ENCODE results near the gene GAB2. TPM values are rescaled to one million over a fixed set of nuclear protein-coding genes. Genes with fewer than 3 reads are reported as not detected.

GAB2 gene
- polyA plus RNA-seq, 3 donors = 2.8 to 39.4 (median 4.4) TPM

DNA sequence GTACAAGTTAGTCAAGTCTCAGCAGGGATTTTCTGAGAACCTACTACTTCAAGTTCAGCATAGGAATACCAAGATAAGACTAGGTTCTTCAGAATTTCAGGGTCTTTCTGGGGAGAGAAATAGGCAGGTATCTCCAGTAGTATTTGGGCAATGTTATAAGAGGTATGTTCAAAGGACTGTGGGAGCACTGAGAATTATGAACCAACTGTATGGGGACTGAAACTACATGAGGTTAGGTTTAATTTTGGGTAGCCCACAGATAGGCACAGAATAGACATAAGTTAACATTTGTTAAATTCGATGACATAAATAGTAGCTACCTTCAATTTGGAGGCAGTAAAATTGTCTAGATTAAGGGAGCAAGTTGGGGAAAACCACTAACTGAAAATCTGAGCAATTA is 9.2 kb upstream of the GAB2 start:
- Mint-ChIP-seq H3K36me3 (peaks cover 0 to 7% of the 10 kb centered on the region in 2 donors), H3K27me3 (ENCODE audit: low read depth in 3 of 3) (peaks cover 0 to 2% (median 0%) of the 10 kb centered on the region in 3 donors), H3K4me1 (peaks cover 72% of the 10 kb centered on the region), H3K4me3 (no peak overlapping the region), H3K27ac (peak overlapping the region; percentile 98 to 100 (median 98)), H3K9me3 (peaks cover 0 to 2% (median 0%) of the 10 kb centered on the region in 7 donors)
- no peaks in the 10 kb centered on the region for H3K27me3 ChIP-seq (ENCODE audit: control insufficient read depth in 2 of 2, insufficient read depth in 2 of 2, low read length in 2 of 2)
- peak overlapping the region; percentile 80 for H3K4me2 ChIP-seq (replicated peaks; ENCODE audit: extremely low read depth, low read length, poor library complexity, severe bottlenecking)
- TF ChIP-seq, protein P1, sequence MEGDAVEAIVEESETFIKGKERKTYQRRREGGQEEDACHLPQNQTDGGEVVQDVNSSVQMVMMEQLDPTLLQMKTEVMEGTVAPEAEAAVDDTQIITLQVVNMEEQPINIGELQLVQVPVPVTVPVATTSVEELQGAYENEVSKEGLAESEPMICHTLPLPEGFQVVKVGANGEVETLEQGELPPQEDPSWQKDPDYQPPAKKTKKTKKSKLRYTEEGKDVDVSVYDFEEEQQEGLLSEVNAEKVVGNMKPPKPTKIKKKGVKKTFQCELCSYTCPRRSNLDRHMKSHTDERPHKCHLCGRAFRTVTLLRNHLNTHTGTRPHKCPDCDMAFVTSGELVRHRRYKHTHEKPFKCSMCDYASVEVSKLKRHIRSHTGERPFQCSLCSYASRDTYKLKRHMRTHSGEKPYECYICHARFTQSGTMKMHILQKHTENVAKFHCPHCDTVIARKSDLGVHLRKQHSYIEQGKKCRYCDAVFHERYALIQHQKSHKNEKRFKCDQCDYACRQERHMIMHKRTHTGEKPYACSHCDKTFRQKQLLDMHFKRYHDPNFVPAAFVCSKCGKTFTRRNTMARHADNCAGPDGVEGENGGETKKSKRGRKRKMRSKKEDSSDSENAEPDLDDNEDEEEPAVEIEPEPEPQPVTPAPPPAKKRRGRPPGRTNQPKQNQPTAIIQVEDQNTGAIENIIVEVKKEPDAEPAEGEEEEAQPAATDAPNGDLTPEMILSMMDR (IDR thresholded peaks at IDR 0.05) = no peak
- peaks cover 66 to 80% of the 10 kb centered on the region in 2 donors for H3K4me1 ChIP-seq (ENCODE audit: control insufficient read depth in 1 of 2, insufficient read depth in 2 of 2, low read length in 2 of 2)
- no peaks in the 10 kb centered on the region for H3K9me3 ChIP-seq (replicated peaks in 1 of 2; ENCODE audit: control insufficient read depth in 1 of 2, insufficient read depth in 1 of 2, low read length in 2 of 2)
- DNase-seq = no peak
- H3K4me3 ChIP-seq (replicated peaks in 1 of 3; ENCODE audit: low read depth in 2 of 3, low read length in 3 of 3) = peak overlapping the region in 1 of 3 experiments; percentile 72
- no peak overlapping the region for H3K9ac ChIP-seq (ENCODE audit: insufficient read depth, low read length, poor library complexity, severe bottlenecking)
- H3K36me3 ChIP-seq (replicated peaks in 1 of 2; ENCODE audit: control insufficient read depth in 1 of 2, insufficient read depth in 2 of 2, low read length in 2 of 2) = no peaks in the 10 kb centered on the region
- no peaks in the 10 kb centered on the region for H4K20me1 ChIP-seq (ENCODE audit: insufficient read depth, low read length)
- H3K27ac ChIP-seq (ENCODE audit: low read depth in 1 of 2, low read length in 2 of 2) = peak overlapping the region in 1 of 2 donors; percentile 95
- no peak overlapping the region for H2AFZ ChIP-seq (ENCODE audit: insufficient read depth, low read depth, low read length, poor library complexity, severe bottlenecking)
- whole genome bisulfite sequencing (ENCODE audit: insufficient coverage) = no CpG with 5 or more reads among the region's 1 CpG
- H3K79me2 ChIP-seq (ENCODE audit: insufficient read depth, low read length) = no peaks in the 10 kb centered on the region
- intact Hi-C loops (cut with micrococcal nuclease) = loop anchor here in 1 of 2 donors (5.0 kb wide), 1 partner anchor 135 kb away; no protein-coding TSS in a partner anchor

DNA sequence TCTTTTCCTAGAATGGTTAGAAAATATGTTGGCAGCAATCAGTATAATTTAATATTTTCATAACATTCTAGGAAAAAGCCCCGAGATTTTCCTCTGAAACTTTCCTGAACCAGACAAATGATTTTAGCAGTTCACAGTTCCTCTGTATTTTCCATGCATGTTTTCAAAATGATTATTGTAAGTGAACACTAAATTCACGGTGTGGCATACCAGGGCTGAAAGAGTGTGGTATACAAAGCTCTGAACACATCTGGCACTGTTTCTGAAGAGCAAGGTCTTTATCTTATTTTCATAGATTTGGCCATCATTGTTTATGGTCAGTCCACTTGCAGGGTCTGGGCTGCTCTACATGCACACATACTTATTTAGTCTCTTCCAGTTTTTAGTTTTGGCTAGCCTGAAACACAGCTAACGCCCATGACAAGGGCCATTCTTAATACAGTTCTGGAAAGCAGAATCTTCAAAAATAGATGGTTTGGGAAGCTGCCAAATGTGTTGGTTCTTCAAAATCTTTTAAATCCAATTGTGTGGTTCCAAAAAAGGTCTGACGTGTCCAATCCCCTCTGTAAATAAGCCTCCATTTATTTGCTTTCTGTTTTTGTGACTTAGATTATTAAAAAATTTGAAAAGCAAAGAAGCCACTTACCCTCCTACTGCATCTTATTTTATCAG is 7.9 kb upstream of the GAB2 start:
- Mint-ChIP-seq H3K27ac (peak overlapping the region; percentile 98 to 100 (median 99)), H3K4me3 (peak overlapping the region; percentile 36 to 37), H3K4me1 (peaks cover 85% of the 10 kb centered on the region), H3K36me3 (peaks cover 0 to 11% of the 10 kb centered on the region in 2 donors), H3K27me3 (ENCODE audit: low read depth in 3 of 3) (peaks cover 0 to 2% (median 0%) of the 10 kb centered on the region in 3 donors), H3K9me3 (peaks cover 0 to 2% (median 0%) of the 10 kb centered on the region in 7 donors)
- intact Hi-C loops (cut with micrococcal nuclease) = loop anchor here in 1 of 2 donors (5.0 kb wide), 1 partner anchor 133 kb away; no protein-coding TSS in a partner anchor
- Histone ChIP-seq H3K9ac (ENCODE audit: insufficient read depth, low read length, poor library complexity, severe bottlenecking) (peak overlapping the region; percentile 60), H3K36me3 (replicated peaks in 1 of 2; ENCODE audit: control insufficient read depth in 1 of 2, insufficient read depth in 2 of 2, low read length in 2 of 2) (no peaks in the 10 kb centered on the region), H3K4me3 (replicated peaks in 1 of 3; ENCODE audit: low read depth in 2 of 3, low read length in 3 of 3) (peak overlapping the region; percentile 10 to 64 (median 12)), H3K9me3 (replicated peaks in 1 of 2; ENCODE audit: control insufficient read depth in 1 of 2, insufficient read depth in 1 of 2, low read length in 2 of 2) (no peaks in the 10 kb centered on the region), H3K79me2 (ENCODE audit: insufficient read depth, low read length) (no peaks in the 10 kb centered on the region), H4K20me1 (ENCODE audit: insufficient read depth, low read length) (no peaks in the 10 kb centered on the region), H2AFZ (ENCODE audit: insufficient read depth, low read depth, low read length, poor library complexity, severe bottlenecking) (no peak overlapping the region), H3K4me2 (replicated peaks; ENCODE audit: extremely low read depth, low read length, poor library complexity, severe bottlenecking) (peak overlapping the region; percentile 66), H3K27me3 (ENCODE audit: control insufficient read depth in 2 of 2, insufficient read depth in 2 of 2, low read length in 2 of 2) (no peaks in the 10 kb centered on the region), H3K4me1 (ENCODE audit: control insufficient read depth in 1 of 2, insufficient read depth in 2 of 2, low read length in 2 of 2) (peaks cover 73 to 93% of the 10 kb centered on the region in 2 donors), H3K27ac (ENCODE audit: low read depth in 1 of 2, low read length in 2 of 2) (peak overlapping the region; percentile 82 to 95)
- peak in 1 of 3 donors; percentile 25 for DNase-seq
- TF ChIP-seq, protein P1 (IDR thresholded peaks at IDR 0.05) = no peak
- 83% methylated on average over 1 of the region's 4 CpGs for WGBS (ENCODE audit: insufficient coverage)

All from CD14-positive monocyte (primary cell).